CD14-positive monocyte (primary cell): ENCODE results near the gene GARNL3. TPM values are rescaled to one million over a fixed set of nuclear protein-coding genes. Genes with fewer than 3 reads are reported as not detected.

Experiments
- DNase-seq, 3 donors: peaks; one replicate each; pipeline ENCODE4 v3.0.0-alpha.2; 2011 to 2022
- H2AFZ ChIP-seq: 2 replicates; pipeline ENCODE4 v1.6.0; 2012; ENCODE audit warnings: mild to moderate bottlenecking, low read depth, low read length, inconsistent platforms; ENCODE audit not compliant: insufficient read depth, poor library complexity, severe bottlenecking
- H3K27ac ChIP-seq, 2 donors: 1 replicate in 1 of 2; 2 replicates in 1 of 2; pipeline ENCODE4 v1.5.1; 2012 to 2013; ENCODE audit warnings: low read length in 2 of 2, control low read depth in 1 of 2, inconsistent platforms in 1 of 2, low read depth in 1 of 2, mild to moderate bottlenecking in 1 of 2
- H3K27me3 ChIP-seq, 2 donors: one replicate each; pipeline versions ENCODE4 v1.6.0 to v1.6.1; 2011 to 2013; ENCODE audit warnings: low read length in 2 of 2; ENCODE audit not compliant: control insufficient read depth in 2 of 2, insufficient read depth in 2 of 2
- H3K36me3 ChIP-seq, 2 donors: replicated peaks in 1 of 2; 1 replicate in 1 of 2; 2 replicates in 1 of 2; pipeline versions ENCODE4 v1.5.1 to v1.6.1; 2012 to 2013; ENCODE audit warnings: low read length in 2 of 2, control low read depth in 1 of 2, inconsistent platforms in 1 of 2, mild to moderate bottlenecking in 1 of 2; ENCODE audit not compliant: insufficient read depth in 2 of 2, control insufficient read depth in 1 of 2
- H3K4me1 ChIP-seq, 2 donors: 1 replicate in 1 of 2; 2 replicates in 1 of 2; pipeline versions ENCODE4 v1.5.1 to v1.6.1; 2012 to 2013; ENCODE audit warnings: low read length in 2 of 2, control low read depth in 1 of 2, inconsistent platforms in 1 of 2, mild to moderate bottlenecking in 1 of 2, moderate library complexity in 1 of 2; ENCODE audit not compliant: insufficient read depth in 2 of 2, control insufficient read depth in 1 of 2
- H3K4me2 ChIP-seq: replicated peaks from 2 replicates; pipeline ENCODE3; 2012; ENCODE audit warnings: low read length, moderate library complexity, mild to moderate bottlenecking; ENCODE audit not compliant: poor library complexity, severe bottlenecking; ENCODE audit errors: extremely low read depth
- H3K4me3 ChIP-seq, 3 experiments: fragments of 200-600 bp in 1 of 3; sonication (generic) in 1 of 3; replicated peaks in 1 of 3; 1 replicate in 2 of 3; 2 replicates in 1 of 3; pipeline ENCODE4 v1.5.1; 2011 to 2013; ENCODE audit warnings: low read length in 3 of 3, mild to moderate bottlenecking in 3 of 3, control low read depth in 2 of 3, low read depth in 2 of 3, inconsistent platforms in 1 of 3, moderate library complexity in 1 of 3
- H3K79me2 ChIP-seq: 2 replicates; pipeline ENCODE4 v1.6.0; 2012; ENCODE audit warnings: mild to moderate bottlenecking, control low read depth, inconsistent platforms, low read length, moderate library complexity; ENCODE audit not compliant: insufficient read depth
- H3K9ac ChIP-seq: 2 replicates; pipeline ENCODE4 v1.6.0; 2017; ENCODE audit warnings: low read length, mild to moderate bottlenecking; ENCODE audit not compliant: insufficient read depth, poor library complexity, severe bottlenecking
- H3K9me3 ChIP-seq, 2 donors: replicated peaks in 1 of 2; 1 replicate in 1 of 2; 2 replicates in 1 of 2; pipeline versions ENCODE4 v1.5.1 to v1.6.1; 2012 to 2013; ENCODE audit warnings: low read length in 2 of 2, control low read depth in 1 of 2; ENCODE audit not compliant: control insufficient read depth in 1 of 2, insufficient read depth in 1 of 2
- H4K20me1 ChIP-seq: 2 replicates; pipeline ENCODE4 v1.6.0; 2012; ENCODE audit warnings: mild to moderate bottlenecking, low read length, control low read depth, moderate library complexity; ENCODE audit not compliant: insufficient read depth
- H3K27ac Mint-ChIP-seq, 7 donors: one replicate each; pipeline ENCODE4 v1.8.0; 2020; ENCODE audit warnings: mild to moderate bottlenecking in 7 of 7, mixed read lengths in 7 of 7, moderate library complexity in 6 of 7, inconsistent platforms in 2 of 7
- H3K27me3 Mint-ChIP-seq, 3 donors: one replicate each; pipeline ENCODE4 v1.8.0; 2021 to 2022; ENCODE audit warnings: low read depth in 3 of 3, mild to moderate bottlenecking in 3 of 3, mixed read lengths in 3 of 3, moderate library complexity in 3 of 3, inconsistent platforms in 1 of 3
- H3K36me3 Mint-ChIP-seq, 2 donors: one replicate each; pipeline ENCODE4 v1.8.0; 2020; ENCODE audit warnings: mixed read lengths in 2 of 2, inconsistent platforms in 1 of 2, mild to moderate bottlenecking in 1 of 2
- H3K4me1 Mint-ChIP-seq: one replicate; pipeline ENCODE4 v1.8.0; 2020; ENCODE audit warnings: mild to moderate bottlenecking, mixed read lengths
- H3K4me3 Mint-ChIP-seq, 2 donors: one replicate each; pipeline ENCODE4 v1.8.0; 2020; ENCODE audit warnings: mild to moderate bottlenecking in 2 of 2, mixed read lengths in 2 of 2, moderate library complexity in 1 of 2
- H3K9me3 Mint-ChIP-seq, 7 donors: one replicate each; pipeline ENCODE4 v1.8.0; 2020 to 2022; ENCODE audit warnings: mixed read lengths in 7 of 7, mild to moderate bottlenecking in 6 of 7, moderate library complexity in 6 of 7, inconsistent platforms in 2 of 7
- CTCF ChIP-seq: fragments of 200-600 bp; IDR thresholded peaks from one replicate; pipeline ENCODE4 v1.8.0; 2022; ENCODE audit warnings: antibody characterized with exemption, mild to moderate bottlenecking
- WGBS: methylation state at CpG from one replicate; pipeline ENCODE4 v1.1.5; 2013; ENCODE audit warnings: missing lambda C conversion rate; ENCODE audit not compliant: insufficient coverage; 5-methylcytosine and 5-hydroxymethylcytosine counted together
- intact Hi-C, 2 donors: fragments of 100-400 bp; cut with micrococcal nuclease; formaldehyde crosslinking; loops; one replicate each; pipeline versions ENCODE4 v1.15.0 to v1.15.1; 2023
- polyA plus RNA-seq, 3 donors: library from polyadenylated mRNA; depleted of rRNA in 1 of 3; unstranded in 2 of 3; stranded (reverse) in 1 of 3; fragments of 300-500 nt in 2 of 3; fragments of >200 nt in 1 of 3; fragmentation: Illumina TruSeq in 2 of 3; gene quantifications; 1 replicate in 2 of 3; 2 replicates in 1 of 3; pipeline ENCODE4 v1.2.3, GENCODE V29; 2012 to 2021

The GARNL3 gene
- polyA plus RNA-seq, 3 donors, result 0.39 to 1.5 (median 0.94) TPM

DNA sequence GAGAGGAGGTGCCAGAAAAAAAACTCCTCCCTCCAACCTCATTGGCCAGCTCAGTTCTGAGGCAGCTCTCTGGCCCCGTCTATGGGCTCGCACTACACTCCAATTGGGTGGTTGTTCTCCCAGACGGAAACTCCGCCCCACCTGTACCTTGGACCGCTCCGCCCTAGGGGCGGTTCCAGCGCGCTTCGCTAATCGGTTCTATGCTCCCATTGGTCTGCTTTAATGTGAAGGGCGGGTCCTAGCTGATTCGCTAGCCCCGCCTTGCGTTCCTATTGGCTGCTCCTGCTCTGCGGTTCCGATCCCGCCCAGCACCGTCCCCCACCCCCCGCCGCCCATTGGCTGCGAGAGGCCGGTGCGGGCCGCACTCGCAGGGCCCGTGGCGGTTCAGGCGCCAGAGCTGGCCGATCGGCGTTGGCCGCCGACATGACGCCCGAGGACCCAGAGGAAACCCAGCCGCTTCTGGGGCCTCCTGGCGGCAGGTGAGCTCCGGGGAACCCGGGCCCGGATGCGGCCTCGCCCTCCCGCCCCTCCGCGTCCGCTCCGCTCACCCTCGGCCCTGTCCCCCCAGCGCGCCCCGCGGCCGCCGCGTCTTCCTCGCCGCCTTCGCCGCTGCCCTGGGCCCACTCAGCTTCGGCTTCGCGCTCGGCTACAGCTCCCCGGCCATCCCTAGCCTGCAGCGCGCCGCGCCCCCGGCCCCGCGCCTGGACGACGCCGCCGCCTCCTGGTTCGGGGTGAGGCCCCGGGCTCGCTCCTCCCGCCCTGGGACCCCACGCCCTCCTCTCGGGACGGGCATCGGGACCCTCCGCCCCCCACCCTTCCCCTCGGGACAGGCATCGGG, 132.5 kb downstream of the GARNL3 start, which contains the start of gene SLC2A8:
Gene SLC2A8 (plus strand): TSS at position 362 of the 838 bp plus-strand sequence. CDS start 62 bp downstream, at position 424.
- Mint-ChIP-seq H3K27me3 (peaks cover 12 to 29% (median 15%) of the 10 kb centered on the region in 3 donors), H3K4me1 (peaks cover 21% of the 10 kb centered on the region), H3K36me3 (peaks cover 0 to 3% of the 10 kb centered on the region in 2 donors), H3K9me3 (peaks cover 0 to 3% (median 0%) of the 10 kb centered on the region in 7 donors), H3K27ac (peak within 1 kb of the TSS in 3 of 7 donors; percentile 30 to 73 (median 71)), H3K4me3 (peak within 1 kb of the TSS; percentile 84 to 89)
- TF ChIP-seq CTCF, result no peak
- intact Hi-C loops, result loop anchor here (2.0 to 5.0 kb wide), 2 partner anchors 54 to 175 kb away; partner anchors contain the start of genes LRSAM1 (in 1 of the 2) and RPL12 (in 1 of the 2)
- DNase-seq, result peak; percentile 99 to 100 (median 99)
- Histone ChIP-seq H3K27me3 (peaks cover 0 to 7% of the 10 kb centered on the region in 2 donors), H3K27ac (no peak within 1 kb of the TSS), H3K9me3 (no peaks in the 10 kb centered on the region), H4K20me1 (peaks cover 5% of the 10 kb centered on the region), H3K9ac (peak within 1 kb of the TSS; percentile 62), H2AFZ (peak within 1 kb of the TSS; percentile 82), H3K4me3 (peak within 1 kb of the TSS; percentile 42 to 72 (median 50)), H3K36me3 (no peaks in the 10 kb centered on the region), H3K4me2 (peak within 1 kb of the TSS; percentile 87), H3K79me2 (no peaks in the 10 kb centered on the region), H3K4me1 (peaks cover 23 to 27% of the 10 kb centered on the region in 2 donors)
- under 1% methylated on average over 81 of the region's 87 CpGs for WGBS

GRCh38 chr9:127397646-127398274, 133.2 kb downstream of the GARNL3 start:
- Histone ChIP-seq H3K9ac (peak overlapping the region; percentile 62), H3K4me2 (peak overlapping the region; percentile 87), H4K20me1 (peaks cover 5% of the 10 kb centered on the region), H3K9me3 (no peaks in the 10 kb centered on the region), H2AFZ (peak overlapping the region; percentile 82), H3K36me3 (no peaks in the 10 kb centered on the region), H3K4me3 (peak overlapping the region; percentile 33 to 72 (median 42)), H3K27ac (no peak overlapping the region), H3K27me3 (peaks cover 0 to 7% of the 10 kb centered on the region in 2 donors), H3K4me1 (peaks cover 19 to 27% of the 10 kb centered on the region in 2 donors), H3K79me2 (no peaks in the 10 kb centered on the region)
- WGBS, result 0% methylated on average over 37 of the region's 55 CpGs
- Mint-ChIP-seq H3K27me3 (peaks cover 12 to 29% (median 15%) of the 10 kb centered on the region in 3 donors), H3K27ac (peak overlapping the region in 1 of 7 donors; percentile 61), H3K4me1 (peaks cover 15% of the 10 kb centered on the region), H3K9me3 (peaks cover 0 to 3% (median 0%) of the 10 kb centered on the region in 7 donors), H3K36me3 (peaks cover 0 to 3% of the 10 kb centered on the region in 2 donors), H3K4me3 (peak overlapping the region; percentile 76 to 89)
- DNase-seq, result peak in 2 of 3 donors; percentile 13 to 23
- intact Hi-C loops, result loop anchor here (2.0 to 5.0 kb wide), 2 partner anchors 53 to 175 kb away; partner anchors contain the start of genes LRSAM1 (in 1 of the 2) and RPL12 (in 1 of the 2)
- no peak for TF ChIP-seq CTCF
